A673 (cell line): ENCODE results near the gene RGS3. TPM values are rescaled to one million over a fixed set of nuclear protein-coding genes. Genes with fewer than 3 reads are reported as not detected.
A peak's percentile ranks its signal among the peaks of the same experiment; 100 is the strongest.

Source experiments
- BruUV-seq: library from RNA; stranded (reverse); fragments of 400-500 nt; replicated peaks from 2 replicates; lab custom pipeline; 2021; lab: Mats Ljungman, UMichigan
- CTCF ChIA-PET: fragments of 300-600 bp; sonication (Branson Sonifier 250); formaldehyde crosslinking; loops from one replicate; lab custom pipeline; 2022; ENCODE audit warnings: antibody characterized with exemption; lab: Charles Lee
- POLR2A ChIA-PET: fragments of 300-600 bp; sonication (Branson Sonifier 250); formaldehyde crosslinking; loops from one replicate; lab custom pipeline; 2022; ENCODE audit warnings: antibody characterized with exemption; ENCODE audit not compliant: low non-redundant PET; lab: Charles Lee
- DNase-seq: peaks from one replicate; pipeline ENCODE4 v3.0.0-alpha.2; 2015; ENCODE audit warnings: low spot score
- H3K27ac ChIP-seq: fragments of 200-600 bp; sonication (generic); 2 replicates; pipeline ENCODE4 v1.5.1; 2016; ENCODE audit warnings: mixed run types, low read depth, mild to moderate bottlenecking, mixed read lengths, antibody characterized with exemption, low read length; ENCODE audit not compliant: poor library complexity, severe bottlenecking
- H3K27me3 ChIP-seq: fragments of 200-600 bp; sonication (generic); replicated peaks from 2 replicates; pipeline ENCODE4 v1.6.1; 2017; ENCODE audit warnings: mixed run types, low read depth, mild to moderate bottlenecking, mixed read lengths, antibody characterized with exemption, low read length; ENCODE audit not compliant: insufficient read depth, poor library complexity
- H3K36me3 ChIP-seq: fragments of 200-600 bp; sonication (generic); 2 replicates; pipeline ENCODE4 v1.6.1; 2016; ENCODE audit warnings: mixed run types, mild to moderate bottlenecking, mixed read lengths, antibody characterized with exemption, low read length; ENCODE audit not compliant: insufficient read depth, poor library complexity, severe bottlenecking
- H3K4me1 ChIP-seq: fragments of 200-600 bp; sonication (generic); 2 replicates; pipeline ENCODE4 v1.6.1; 2017; ENCODE audit warnings: mixed run types, mild to moderate bottlenecking, mixed read lengths, antibody characterized with exemption, low read length; ENCODE audit not compliant: insufficient read depth, poor library complexity, severe bottlenecking
- H3K4me3 ChIP-seq: fragments of 200-600 bp; sonication (generic); 2 replicates; pipeline ENCODE4 v1.5.1; 2016; ENCODE audit warnings: low read depth, mixed run types, mild to moderate bottlenecking, mixed read lengths, low read length; ENCODE audit not compliant: poor library complexity, severe bottlenecking
- H3K9me3 ChIP-seq: fragments of 200-600 bp; sonication (generic); 2 replicates; pipeline ENCODE4 v1.6.1; 2016; ENCODE audit warnings: mixed run types, low read depth, mild to moderate bottlenecking, mixed read lengths, antibody characterized with exemption, low read length; ENCODE audit not compliant: poor library complexity, severe bottlenecking
- CTCF ChIP-seq: fragments of 300-800, 200-600 bp; sonication (generic); conservative IDR thresholded peaks from 2 replicates; pipeline ENCODE4 v1.5.1; 2017; ENCODE audit warnings: low read depth, mild to moderate bottlenecking, antibody characterized with exemption, low read length, moderate library complexity, mixed read lengths
- EZH2 ChIP-seq: fragments of 200-600 bp; sonication (generic); IDR thresholded peaks from 2 replicates; pipeline ENCODE4 v1.6.1; 2017; ENCODE audit warnings: borderline replicate concordance, low read depth, mild to moderate bottlenecking, mixed read lengths, antibody characterized with exemption, low read length; ENCODE audit not compliant: poor library complexity, severe bottlenecking
- intact Hi-C: fragments of 100-400 bp; cut with micrococcal nuclease; formaldehyde crosslinking; loops from one replicate; pipeline ENCODE4 v1.10.0; 2022; ENCODE audit not compliant: unreplicated experiment
- total RNA-seq: library from RNA; stranded (reverse); gene quantifications from 2 replicates; pipeline ENCODE4 v1.2.3, GENCODE V29; 2021

The RGS3 gene
- total RNA-seq, 1 experiment from 2014 or later, result 19.2 TPM

DNA sequence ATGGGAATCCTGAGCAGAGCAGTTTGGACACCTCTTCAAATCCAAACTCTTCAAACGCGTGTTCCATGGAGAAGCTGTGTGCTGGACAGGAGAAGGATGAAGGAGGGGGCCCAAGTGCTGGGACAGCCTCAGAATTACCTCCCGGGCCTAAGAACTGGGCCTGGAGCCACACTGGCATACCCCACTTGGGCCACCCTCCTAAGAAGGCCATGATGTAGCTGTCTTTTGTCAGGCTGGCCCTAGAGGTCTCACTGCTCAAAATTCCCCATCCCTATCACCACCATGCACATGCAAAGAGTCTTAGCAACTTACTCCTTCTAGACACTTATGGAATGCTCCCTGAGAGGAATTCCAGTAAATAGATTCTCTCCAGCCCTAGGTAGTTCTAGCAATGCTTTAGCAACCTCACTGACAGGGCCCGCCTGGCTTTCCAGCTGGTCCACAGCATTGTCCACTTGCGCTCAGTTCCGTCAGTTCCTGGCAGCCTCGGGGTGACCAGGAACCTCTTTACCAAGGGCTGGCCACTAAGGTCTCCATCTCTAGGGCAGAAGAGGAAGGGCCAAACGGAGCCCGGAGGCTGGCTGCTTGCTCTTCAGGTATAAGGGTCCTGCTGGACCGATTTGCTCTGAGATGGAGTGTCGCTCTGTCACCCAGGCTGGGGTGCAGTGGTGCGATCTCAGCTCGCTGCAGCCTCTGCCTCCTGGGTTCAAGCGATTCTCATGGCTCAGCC, 75.3 kb downstream of the RGS3 start:
- H3K4me3 ChIP-seq, result no peak overlapping the region
- H3K4me1 ChIP-seq, result peaks cover 8% of the 10 kb centered on the region
- ChIA-PET CTCF (interaction anchor here (0.6 kb wide), 1 partner anchor 74 kb away, joined by 4 read pairs; no protein-coding TSS in a partner anchor), POLR2A (no interaction called here)
- H3K36me3 ChIP-seq, result no peaks in the 10 kb centered on the region
- TF ChIP-seq CTCF (no peak), EZH2 (no peak)
- H3K27ac ChIP-seq, result no peak overlapping the region
- intact Hi-C loops, result no loop called here
- no peak for DNase-seq
- H3K27me3 ChIP-seq, result no peaks in the 10 kb centered on the region
- no peaks in the 10 kb centered on the region for H3K9me3 ChIP-seq
- BruUV-seq, result no TSS peak

GRCh38 chr9:113540466-113540865, 76.9 kb downstream of the RGS3 start:
- peaks cover 8% of the 10 kb centered on the region for H3K4me1 ChIP-seq
- BruUV-seq, result no TSS peak
- ChIA-PET CTCF (no interaction called here), POLR2A (no interaction called here)
- H3K4me3 ChIP-seq, result no peak overlapping the region
- TF ChIP-seq CTCF, result no peak
- TF ChIP-seq EZH2, result no peak
- intact Hi-C loops, result no loop called here
- H3K36me3 ChIP-seq, result no peaks in the 10 kb centered on the region
- H3K27ac ChIP-seq, result no peak overlapping the region
- H3K27me3 ChIP-seq, result no peaks in the 10 kb centered on the region
- no peak for DNase-seq
- no peaks in the 10 kb centered on the region for H3K9me3 ChIP-seq

- H3K27ac ChIP-seq, result no peak overlapping the region
- ChIA-PET POLR2A (no interaction called here), CTCF (no interaction called here)
- BruUV-seq, result no TSS peak
- H3K9me3 ChIP-seq, result no peaks in the 10 kb centered on the region
- H3K4me3 ChIP-seq, result no peak overlapping the region
- intact Hi-C loops, result no loop called here
- H3K4me1 ChIP-seq, result peaks cover 8% of the 10 kb centered on the region
- H3K36me3 ChIP-seq, result no peaks in the 10 kb centered on the region
- peak; percentile 82 for DNase-seq
- H3K27me3 ChIP-seq, result no peaks in the 10 kb centered on the region
- TF ChIP-seq CTCF (no peak), EZH2 (no peak)
Measured at GRCh38 chr9:113541019-113541900, 77.7 kb downstream of the RGS3 start.
